Breast epithelium (tissue), 3 donors: Measurements from ENCODE around the gene SMPX.

Experiments
- POLR2A ChIP-seq: fragments of 450-650 bp; IDR thresholded peaks from one replicate; pipeline ENCODE4 v1.6.1; 2016; ENCODE audit warnings: antibody characterized with exemption, mild to moderate bottlenecking, moderate library complexity
- POLR2AphosphoS5 ChIP-seq, 3 donors: sonication (generic); formaldehyde crosslinking; IDR thresholded peaks; one replicate each; pipeline ENCODE4 v1.6.1; 2017; ENCODE audit warnings: antibody characterized with exemption in 3 of 3
- TF ChIP-seq, protein P1 (sequence below), 3 donors: fragments of 450-650 bp; IDR thresholded peaks; one replicate each; pipeline ENCODE4 v1.5.1; 2016 to 2017; ENCODE audit warnings: antibody characterized with exemption in 3 of 3, mild to moderate bottlenecking in 3 of 3, moderate library complexity in 3 of 3

DNA sequence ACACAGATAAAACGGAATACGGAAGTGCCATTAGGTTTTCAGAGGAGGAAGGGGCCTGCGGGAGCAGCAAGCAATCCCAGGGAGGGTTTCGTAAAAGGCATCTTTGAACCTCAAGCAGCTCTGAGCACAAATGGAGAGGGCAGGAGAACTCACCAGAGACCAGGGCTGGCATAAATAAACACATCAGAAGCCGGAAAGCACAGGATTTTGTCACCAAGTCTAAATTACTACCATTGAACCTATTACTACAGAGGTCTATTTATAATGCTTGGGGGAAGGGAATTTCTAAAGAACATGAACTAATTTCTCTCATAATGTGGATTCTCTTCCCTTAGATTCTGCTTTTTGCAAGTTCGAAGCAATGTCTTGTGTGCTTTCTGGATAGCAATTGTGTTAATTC lies 41.9 kb upstream of the SMPX start:
- TF ChIP-seq, protein P1, sequence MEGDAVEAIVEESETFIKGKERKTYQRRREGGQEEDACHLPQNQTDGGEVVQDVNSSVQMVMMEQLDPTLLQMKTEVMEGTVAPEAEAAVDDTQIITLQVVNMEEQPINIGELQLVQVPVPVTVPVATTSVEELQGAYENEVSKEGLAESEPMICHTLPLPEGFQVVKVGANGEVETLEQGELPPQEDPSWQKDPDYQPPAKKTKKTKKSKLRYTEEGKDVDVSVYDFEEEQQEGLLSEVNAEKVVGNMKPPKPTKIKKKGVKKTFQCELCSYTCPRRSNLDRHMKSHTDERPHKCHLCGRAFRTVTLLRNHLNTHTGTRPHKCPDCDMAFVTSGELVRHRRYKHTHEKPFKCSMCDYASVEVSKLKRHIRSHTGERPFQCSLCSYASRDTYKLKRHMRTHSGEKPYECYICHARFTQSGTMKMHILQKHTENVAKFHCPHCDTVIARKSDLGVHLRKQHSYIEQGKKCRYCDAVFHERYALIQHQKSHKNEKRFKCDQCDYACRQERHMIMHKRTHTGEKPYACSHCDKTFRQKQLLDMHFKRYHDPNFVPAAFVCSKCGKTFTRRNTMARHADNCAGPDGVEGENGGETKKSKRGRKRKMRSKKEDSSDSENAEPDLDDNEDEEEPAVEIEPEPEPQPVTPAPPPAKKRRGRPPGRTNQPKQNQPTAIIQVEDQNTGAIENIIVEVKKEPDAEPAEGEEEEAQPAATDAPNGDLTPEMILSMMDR (IDR thresholded peaks at IDR 0.05): no peak
- TF ChIP-seq POLR2A (no peak), POLR2AphosphoS5 (IDR thresholded peaks at IDR 0.05) (no peak)
